Measurements from ENCODE around the gene CENPX.

Gene CENPX

DNA sequence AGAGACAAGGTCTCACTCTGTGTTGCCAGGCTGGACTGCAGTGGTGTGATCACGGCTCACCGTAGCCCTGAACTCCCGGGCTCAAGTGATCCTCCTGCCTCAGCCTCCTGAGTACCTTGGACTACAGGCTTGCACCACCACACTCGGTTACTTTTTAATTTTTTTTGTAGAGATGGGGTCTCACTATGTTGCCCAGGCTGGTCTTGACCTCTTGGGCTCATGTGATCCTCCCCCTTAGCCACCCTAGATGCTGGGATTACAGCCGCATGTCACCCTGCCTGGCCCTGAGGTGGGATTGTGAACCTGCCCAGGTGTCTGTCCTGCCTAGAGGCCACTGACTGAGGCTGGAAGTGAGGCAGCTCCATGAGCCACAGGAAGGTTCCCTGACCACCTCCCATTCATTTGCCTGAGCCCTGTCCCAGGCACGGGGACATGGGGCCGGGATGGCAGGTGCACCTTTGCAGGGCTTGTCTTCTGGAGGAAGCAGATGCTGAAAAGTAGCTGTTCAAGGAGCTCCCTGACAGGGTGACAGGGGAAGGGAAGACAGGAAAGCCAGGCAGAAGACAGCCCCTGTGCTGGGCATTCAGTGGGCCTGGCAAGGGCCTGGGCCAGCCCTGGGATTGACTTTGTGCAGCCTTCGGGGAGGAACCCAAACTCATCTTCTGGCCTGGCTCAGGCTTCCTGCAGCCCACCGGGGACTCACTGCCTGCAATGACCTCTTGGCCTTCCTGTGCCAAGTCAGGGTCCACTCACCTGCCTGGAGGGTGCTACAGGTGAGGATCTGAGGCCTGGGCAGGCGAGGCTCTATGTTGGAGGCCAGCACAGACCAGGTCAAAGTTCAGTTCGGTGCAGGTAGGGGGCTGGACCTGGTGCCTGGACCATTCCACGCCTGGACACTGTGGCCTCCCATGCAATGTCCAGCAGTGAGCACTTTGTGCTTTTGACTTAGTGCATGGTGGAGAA lies 53.5 kb downstream of the CENPX start:
- Histone ChIP-seq H3K4me1 (ENCODE audit: control insufficient read depth in 5 of 5, insufficient read depth in 5 of 5, low read length in 5 of 5) (peaks cover 0 to 23% (median 22%) of the 10 kb centered on the region in 5 donors), H3K9ac (ENCODE audit: low read length in 5 of 5) (no peak overlapping the region), H3K27ac (ENCODE audit: low read depth, low read length) (no peak overlapping the region), H3K27me3 (ENCODE audit: control insufficient read depth in 5 of 5, insufficient read depth in 4 of 5, low read length in 5 of 5) (peaks cover 0 to 16% (median 8%) of the 10 kb centered on the region in 5 donors), H3K4me3 (ENCODE audit: low read depth in 1 of 5, low read length in 5 of 5) (no peak overlapping the region), H3K36me3 (ENCODE audit: control insufficient read depth in 5 of 5, insufficient read depth in 5 of 5, low read length in 5 of 5) (no peaks in the 10 kb centered on the region), H3K9me3 (ENCODE audit: control insufficient read depth in 5 of 5, low read length in 5 of 5) (peaks cover 0 to 3% (median 2%) of the 10 kb centered on the region in 5 donors)
